Lower leg skin (tissue), 3 donors: ENCODE measurements around the gene ACOT13.

ENCODE experiments used
- POLR2A ChIP-seq, 2 donors: fragments of 450-650 bp; IDR thresholded peaks; one replicate each; pipeline ENCODE4 v1.6.1; 2016 to 2017; ENCODE audit warnings: antibody characterized with exemption in 2 of 2, mild to moderate bottlenecking in 1 of 2, moderate library complexity in 1 of 2
- TF ChIP-seq, protein P1 (sequence below), 3 donors: fragments of 450-650 bp; IDR thresholded peaks; one replicate each; pipeline ENCODE4 v1.5.1; 2016; ENCODE audit warnings: antibody characterized with exemption in 3 of 3, mild to moderate bottlenecking in 3 of 3, moderate library complexity in 2 of 3

GRCh38 chr6:24668997-24669361 lies 2.1 kb downstream of the ACOT13 start:
- TF ChIP-seq, protein P1, sequence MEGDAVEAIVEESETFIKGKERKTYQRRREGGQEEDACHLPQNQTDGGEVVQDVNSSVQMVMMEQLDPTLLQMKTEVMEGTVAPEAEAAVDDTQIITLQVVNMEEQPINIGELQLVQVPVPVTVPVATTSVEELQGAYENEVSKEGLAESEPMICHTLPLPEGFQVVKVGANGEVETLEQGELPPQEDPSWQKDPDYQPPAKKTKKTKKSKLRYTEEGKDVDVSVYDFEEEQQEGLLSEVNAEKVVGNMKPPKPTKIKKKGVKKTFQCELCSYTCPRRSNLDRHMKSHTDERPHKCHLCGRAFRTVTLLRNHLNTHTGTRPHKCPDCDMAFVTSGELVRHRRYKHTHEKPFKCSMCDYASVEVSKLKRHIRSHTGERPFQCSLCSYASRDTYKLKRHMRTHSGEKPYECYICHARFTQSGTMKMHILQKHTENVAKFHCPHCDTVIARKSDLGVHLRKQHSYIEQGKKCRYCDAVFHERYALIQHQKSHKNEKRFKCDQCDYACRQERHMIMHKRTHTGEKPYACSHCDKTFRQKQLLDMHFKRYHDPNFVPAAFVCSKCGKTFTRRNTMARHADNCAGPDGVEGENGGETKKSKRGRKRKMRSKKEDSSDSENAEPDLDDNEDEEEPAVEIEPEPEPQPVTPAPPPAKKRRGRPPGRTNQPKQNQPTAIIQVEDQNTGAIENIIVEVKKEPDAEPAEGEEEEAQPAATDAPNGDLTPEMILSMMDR (IDR thresholded peaks at IDR 0.05), result no peak
- TF ChIP-seq POLR2A (IDR thresholded peaks at IDR 0.05), result no peak
